ENCODE data around the gene LYPLAL1. TPM values are rescaled to one million over a fixed set of nuclear protein-coding genes. Genes with fewer than 3 reads are reported as not detected.

Gene LYPLAL1
- total and polyA plus RNA-seq, 2 of the 8 experiments (the other 6 are each of a cell fraction or from before 2014, with no cell fraction given): 6.3 to 23.8 TPM

- peak; percentile 12; the same call in 1 of the 2 replicates for TF ChIP-seq KDM1A (IDR thresholded peaks at IDR 0.05; ENCODE audit: borderline replicate concordance, low read length)
- TF ChIP-seq CTBP2 (IDR thresholded peaks at IDR 0.05; ENCODE audit: borderline replicate concordance, insufficient read depth, insufficient read length, low read length): no peak
- TF ChIP-seq SP4 (IDR thresholded peaks at IDR 0.05; ENCODE audit: low read length): no peak; the same call in 1 of the 2 replicates
- peak; percentile 89 for TF ChIP-seq TBP (IDR thresholded peaks at IDR 0.05; ENCODE audit: low read depth, low read length)
- no peak for TF ChIP-seq CBX8 (IDR thresholded peaks at IDR 0.05; ENCODE audit: borderline replicate concordance, low read depth, low read length)
- no peak for TF ChIP-seq JUND (IDR thresholded peaks at IDR 0.05; ENCODE audit: low read length)
- TF ChIP-seq ZNF274 (IDR thresholded peaks at IDR 0.05; ENCODE audit: borderline replicate concordance, extremely low read depth, low read length): no peak
- no peak for TF ChIP-seq CHD7 (IDR thresholded peaks at IDR 0.05; ENCODE audit: insufficient replicate concordance, low read length)
- TF ChIP-seq GABPA (IDR thresholded peaks at IDR 0.05; ENCODE audit: borderline replicate concordance, insufficient read depth, low read length): no peak
- TF ChIP-seq YY1 (IDR thresholded peaks at IDR 0.05; ENCODE audit: low read depth, low read length): peak; percentile 92
Observed at GRCh38 chr1:219173758-219174459, at the start of gene LYPLAL1 (continued).

Data from H1 (cell line).